Measurements from ENCODE around the gene NPTX1. TPM values are rescaled to one million over a fixed set of nuclear protein-coding genes. Genes with fewer than 3 reads are reported as not detected.

Gene NPTX1
- 10 to 100 TPM; 71.2 to 73.0 TPM for total RNA-seq

GRCh38 chr17:80475910-80476876 is at the start of gene NPTX1:
NPTX1 (minus strand) TSS chr17:80476607; CDS start chr17:80476446, 161 bp downstream.

Small RNA genes lying within 50 kb of the gene (microRNA-seq; reads per million reads assigned to microRNA genes)
- gene MIR4730 (ENCODE audit: borderline microRNAs expressed, borderline replicate concordance), result not detected

Other genes with a start within 250 kb of the NPTX1 start
- 100 to 1,000 TPM; 342 to 351 TPM for gene RNF213, start 215.8 kb downstream of the NPTX1 start, total RNA-seq
- gene ENDOV, start 61.4 kb downstream of the NPTX1 start, total RNA-seq, result 10 to 100 TPM; 16.2 to 19.6 TPM
- gene RPTOR, start 68.2 kb upstream of the NPTX1 start, total RNA-seq, result 10 to 100 TPM; 51.0 to 56.6 TPM